Cardiac muscle cell (in vitro differentiated cells and primary cell): ENCODE data around the gene RABGGTA. TPM values are rescaled to one million over a fixed set of nuclear protein-coding genes. Genes with fewer than 3 reads are reported as not detected.
A peak's percentile ranks its signal among the peaks of the same experiment; 100 is the strongest.

ENCODE experiments used
- DNase-seq, 2 donors: peaks; one replicate each; pipeline versions ENCODE4 v3.0.0 to v3.0.0-alpha.2; 2010 to 2017; ENCODE audit warnings: low read depth in 1 of 2, low spot score in 1 of 2
- H3K27ac ChIP-seq: fragments of 200-600 bp; sonication (generic); 2 replicates; pipeline ENCODE4 v1.5.1; 2016
- H3K27me3 ChIP-seq: fragments of 200-600 bp; sonication (generic); 2 replicates; pipeline ENCODE4 v1.6.0; 2016; ENCODE audit warnings: control low read depth
- H3K36me3 ChIP-seq: fragments of 200-600 bp; sonication (generic); 2 replicates; pipeline ENCODE4 v1.5.1; 2016; ENCODE audit warnings: control low read depth
- H3K4me1 ChIP-seq: fragments of 200-600 bp; sonication (generic); 2 replicates; pipeline ENCODE4 v1.8.1; 2017; ENCODE audit warnings: low read depth, mild to moderate bottlenecking, mixed run types
- H3K4me3 ChIP-seq: fragments of 200-600 bp; sonication (generic); 2 replicates; pipeline ENCODE4 v1.5.1; 2016; ENCODE audit warnings: mild to moderate bottlenecking
- H3K9me3 ChIP-seq: fragments of 200-600 bp; sonication (generic); 2 replicates; pipeline ENCODE4 v1.5.1; 2017; ENCODE audit warnings: low read depth, mild to moderate bottlenecking, control low read depth
- polyA plus RNA-seq: library from polyadenylated mRNA; unstranded; fragments of >200 nt; fragmentation: Nextera tagmentation; extraction: Ambion mirVana; gene quantifications from 2 replicates; pipeline ENCODE4 v1.2.1, GENCODE V29; 2016
- total RNA-seq: library from RNA; depleted of rRNA; stranded (reverse); fragments of >200 nt; gene quantifications from 2 replicates; pipeline ENCODE4 v1.2.3, GENCODE V29; 2016
- TF ChIP-seq, protein P1 (sequence below): IDR thresholded peaks from 2 replicates; pipeline ENCODE4 v1.5.1; 2012; ENCODE audit warnings: low read depth, mild to moderate bottlenecking, low read length

Gene RABGGTA
- total and polyA plus RNA-seq, 2 experiments from 2014 or later: 39.6 to 43.7 TPM

DNA sequence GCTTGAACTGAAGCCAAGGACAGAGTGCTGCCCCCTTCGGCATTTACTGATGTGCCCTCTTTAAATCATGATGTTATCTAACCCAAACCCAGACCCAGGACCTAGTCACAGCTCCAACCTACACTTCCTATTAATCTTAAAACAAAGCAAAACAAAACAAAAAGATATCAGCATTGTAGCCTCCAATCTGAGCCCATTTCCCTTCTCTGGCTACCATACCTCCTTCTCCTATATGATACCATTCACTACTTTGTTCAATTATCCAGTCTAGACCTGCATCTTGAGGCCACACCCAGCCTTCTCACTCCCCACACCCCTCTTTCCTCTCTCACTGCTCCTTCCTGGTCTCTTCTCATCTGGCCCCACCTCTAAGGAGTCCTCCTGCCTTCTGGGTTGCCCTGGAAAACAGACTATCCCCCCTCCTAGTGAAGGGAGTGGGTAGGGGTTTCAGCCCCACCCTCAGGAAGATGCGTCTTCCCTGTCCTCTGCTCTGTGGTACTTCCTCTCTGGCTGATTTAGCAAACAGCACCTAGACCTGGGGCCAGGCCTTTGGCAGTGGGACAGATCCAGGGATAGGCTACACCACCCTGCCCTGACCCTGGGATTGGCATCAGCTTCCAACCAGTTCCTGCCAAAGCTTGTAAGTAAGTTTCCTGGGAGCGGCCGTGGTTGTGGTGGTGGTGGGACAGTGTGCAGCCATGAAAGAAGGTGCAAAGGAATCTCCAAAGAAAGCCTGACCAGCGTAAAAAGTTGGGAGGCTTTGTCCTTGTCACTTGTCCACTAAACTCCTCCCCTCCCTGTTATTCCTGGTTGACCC, 43.2 kb upstream of the RABGGTA start:
- Histone ChIP-seq H3K27me3 (no peaks in the 10 kb centered on the region), H3K4me1 (no peaks in the 10 kb centered on the region), H3K9me3 (no peaks in the 10 kb centered on the region), H3K27ac (no peak overlapping the region), H3K36me3 (no peaks in the 10 kb centered on the region), H3K4me3 (no peak overlapping the region)
- TF ChIP-seq, protein P1, sequence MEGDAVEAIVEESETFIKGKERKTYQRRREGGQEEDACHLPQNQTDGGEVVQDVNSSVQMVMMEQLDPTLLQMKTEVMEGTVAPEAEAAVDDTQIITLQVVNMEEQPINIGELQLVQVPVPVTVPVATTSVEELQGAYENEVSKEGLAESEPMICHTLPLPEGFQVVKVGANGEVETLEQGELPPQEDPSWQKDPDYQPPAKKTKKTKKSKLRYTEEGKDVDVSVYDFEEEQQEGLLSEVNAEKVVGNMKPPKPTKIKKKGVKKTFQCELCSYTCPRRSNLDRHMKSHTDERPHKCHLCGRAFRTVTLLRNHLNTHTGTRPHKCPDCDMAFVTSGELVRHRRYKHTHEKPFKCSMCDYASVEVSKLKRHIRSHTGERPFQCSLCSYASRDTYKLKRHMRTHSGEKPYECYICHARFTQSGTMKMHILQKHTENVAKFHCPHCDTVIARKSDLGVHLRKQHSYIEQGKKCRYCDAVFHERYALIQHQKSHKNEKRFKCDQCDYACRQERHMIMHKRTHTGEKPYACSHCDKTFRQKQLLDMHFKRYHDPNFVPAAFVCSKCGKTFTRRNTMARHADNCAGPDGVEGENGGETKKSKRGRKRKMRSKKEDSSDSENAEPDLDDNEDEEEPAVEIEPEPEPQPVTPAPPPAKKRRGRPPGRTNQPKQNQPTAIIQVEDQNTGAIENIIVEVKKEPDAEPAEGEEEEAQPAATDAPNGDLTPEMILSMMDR: no peak
- DNase-seq: no peak

DNA sequence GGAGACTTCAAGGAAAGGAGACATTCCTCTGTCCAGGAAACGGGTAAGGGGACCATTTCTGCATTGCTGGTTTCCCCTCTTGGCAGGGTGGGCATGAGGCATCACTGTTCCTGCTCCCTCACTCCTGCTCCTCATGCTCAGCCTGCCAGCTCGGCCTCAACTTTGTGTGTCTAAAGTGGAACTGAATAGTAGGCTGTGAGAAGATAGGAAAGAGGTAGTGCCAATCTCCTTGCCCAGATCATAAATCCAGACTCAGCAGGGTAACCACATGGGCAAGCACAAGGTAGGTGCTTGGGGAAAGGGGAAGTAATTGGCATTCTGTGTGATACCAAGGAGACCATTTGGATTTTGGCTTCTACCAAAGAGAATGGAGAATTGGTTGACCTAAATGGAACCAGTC, 42.5 kb upstream of the RABGGTA start:
- H3K4me1 ChIP-seq: no peaks in the 10 kb centered on the region
- H3K27ac ChIP-seq: no peak overlapping the region
- no peak for DNase-seq
- no peaks in the 10 kb centered on the region for H3K36me3 ChIP-seq
- H3K9me3 ChIP-seq: no peaks in the 10 kb centered on the region
- no peak overlapping the region for H3K4me3 ChIP-seq
- TF ChIP-seq, protein P1: no peak
- H3K27me3 ChIP-seq: no peaks in the 10 kb centered on the region

DNA sequence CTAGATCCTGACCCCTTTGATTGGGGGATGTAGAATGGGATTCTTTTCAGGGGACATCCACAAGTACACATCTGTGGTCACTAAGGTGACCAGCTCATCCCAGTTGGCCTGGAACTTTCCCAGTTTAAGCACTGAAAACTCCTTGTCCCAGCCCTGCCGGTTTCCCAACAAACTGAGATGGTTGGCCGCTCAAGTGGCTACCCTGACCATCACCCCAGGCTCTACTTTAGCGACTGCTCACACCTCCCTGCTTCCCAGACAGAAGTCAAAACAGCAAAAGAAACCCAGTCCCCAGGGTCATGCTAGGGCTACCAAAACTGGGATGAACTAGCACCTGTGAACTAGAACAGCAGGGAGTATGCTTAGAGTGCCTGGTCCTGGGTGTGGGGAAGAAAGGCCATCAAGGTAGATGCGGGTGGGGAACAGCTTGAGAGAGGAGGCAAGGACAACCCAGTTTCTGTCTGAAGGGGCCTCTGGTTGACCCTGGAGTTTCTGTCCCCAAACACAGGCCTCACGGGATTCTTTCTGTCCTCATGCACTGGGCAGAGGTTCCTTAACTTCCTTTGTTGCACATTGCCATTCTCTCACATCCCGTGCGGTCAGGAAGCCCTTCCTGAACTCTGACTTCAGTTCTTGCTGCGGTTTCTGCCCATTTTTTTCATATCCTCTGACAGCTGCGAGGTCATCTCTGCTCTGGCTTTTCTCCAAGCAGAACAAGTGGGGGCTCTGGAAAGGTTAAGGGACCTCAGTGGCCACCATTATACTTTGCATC, 41.5 kb upstream of the RABGGTA start:
- Histone ChIP-seq H3K27me3 (no peaks in the 10 kb centered on the region), H3K4me3 (no peak overlapping the region), H3K36me3 (no peaks in the 10 kb centered on the region), H3K27ac (no peak overlapping the region), H3K4me1 (no peaks in the 10 kb centered on the region), H3K9me3 (no peaks in the 10 kb centered on the region)
- TF ChIP-seq, protein P1: no peak
- DNase-seq: peak in 1 of 2 donors; percentile 49

DNA sequence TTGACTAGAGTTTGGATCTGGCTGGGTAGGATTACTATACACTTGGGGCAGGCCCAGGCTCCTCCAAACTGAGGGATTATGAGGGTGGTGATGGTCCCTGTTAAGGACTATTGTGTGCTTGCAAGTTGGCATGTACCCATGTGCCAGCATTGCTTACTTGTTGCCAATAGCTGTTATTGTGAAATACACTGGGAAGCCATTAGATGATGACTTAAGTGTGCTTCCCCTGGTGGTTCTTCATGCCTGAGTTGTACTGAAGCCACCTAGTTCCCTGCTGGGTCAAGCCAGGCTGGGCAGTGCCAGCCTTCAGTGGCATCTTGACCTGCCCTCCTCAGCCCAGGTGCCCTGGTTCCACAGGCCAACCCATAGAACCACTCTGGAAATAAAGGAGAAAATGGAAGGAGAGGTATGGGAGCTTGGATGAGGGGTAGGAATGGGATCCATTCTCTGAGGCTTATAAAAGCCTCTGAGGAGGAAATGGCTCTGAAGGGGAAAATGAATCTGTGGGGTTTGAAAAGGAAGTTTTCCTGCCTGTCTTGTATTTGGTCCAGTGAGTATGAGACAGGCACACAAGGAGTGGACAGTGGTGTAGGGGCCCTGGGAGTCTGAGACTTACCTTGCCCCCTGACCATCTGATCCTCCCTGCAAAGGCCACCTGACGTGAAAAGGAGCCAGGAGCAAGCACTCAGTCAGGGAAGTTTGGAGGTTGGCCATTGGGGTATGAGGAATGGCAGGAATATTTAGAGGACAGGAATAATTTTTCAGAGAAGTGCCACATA, 40.6 kb upstream of the RABGGTA start:
- no peaks in the 10 kb centered on the region for H3K36me3 ChIP-seq
- no peak overlapping the region for H3K27ac ChIP-seq
- DNase-seq: peak in 1 of 2 donors; percentile 23
- H3K4me3 ChIP-seq: no peak overlapping the region
- no peaks in the 10 kb centered on the region for H3K9me3 ChIP-seq
- no peaks in the 10 kb centered on the region for H3K27me3 ChIP-seq
- no peaks in the 10 kb centered on the region for H3K4me1 ChIP-seq
- TF ChIP-seq, protein P1: no peak

DNA sequence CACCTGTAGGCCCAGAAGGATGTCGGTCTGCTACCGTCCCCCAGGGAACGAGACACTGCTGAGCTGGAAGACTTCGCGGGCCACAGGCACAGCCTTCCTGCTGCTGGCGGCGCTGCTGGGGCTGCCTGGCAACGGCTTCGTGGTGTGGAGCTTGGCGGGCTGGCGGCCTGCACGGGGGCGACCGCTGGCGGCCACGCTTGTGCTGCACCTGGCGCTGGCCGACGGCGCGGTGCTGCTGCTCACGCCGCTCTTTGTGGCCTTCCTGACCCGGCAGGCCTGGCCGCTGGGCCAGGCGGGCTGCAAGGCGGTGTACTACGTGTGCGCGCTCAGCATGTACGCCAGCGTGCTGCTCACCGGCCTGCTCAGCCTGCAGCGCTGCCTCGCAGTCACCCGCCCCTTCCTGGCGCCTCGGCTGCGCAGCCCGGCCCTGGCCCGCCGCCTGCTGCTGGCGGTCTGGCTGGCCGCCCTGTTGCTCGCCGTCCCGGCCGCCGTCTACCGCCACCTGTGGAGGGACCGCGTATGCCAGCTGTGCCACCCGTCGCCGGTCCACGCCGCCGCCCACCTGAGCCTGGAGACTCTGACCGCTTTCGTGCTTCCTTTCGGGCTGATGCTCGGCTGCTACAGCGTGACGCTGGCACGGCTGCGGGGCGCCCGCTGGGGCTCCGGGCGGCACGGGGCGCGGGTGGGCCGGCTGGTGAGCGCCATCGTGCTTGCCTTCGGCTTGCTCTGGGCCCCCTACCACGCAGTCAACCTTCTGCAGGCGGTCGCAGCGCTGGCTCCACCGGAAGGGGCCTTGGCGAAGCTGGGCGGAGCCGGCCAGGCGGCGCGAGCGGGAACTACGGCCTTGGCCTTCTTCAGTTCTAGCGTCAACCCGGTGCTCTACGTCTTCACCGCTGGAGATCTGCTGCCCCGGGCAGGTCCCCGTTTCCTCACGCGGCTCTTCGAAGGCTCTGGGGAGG, 39.5 kb upstream of the RABGGTA start, which contains the start of gene LTB4R:
Gene LTB4R, plus strand, starts transcription at position 857 of the 959 bp plus-strand sequence. CDS start 4,150 bp downstream, outside the sequence.
- H3K27me3 ChIP-seq: no peaks in the 10 kb centered on the region
- no peaks in the 10 kb centered on the region for H3K36me3 ChIP-seq
- DNase-seq: peak in 1 of 2 donors; percentile 88
- TF ChIP-seq, protein P1: peak; percentile 28
- H3K27ac ChIP-seq: no peak within 1 kb of the TSS
- H3K4me3 ChIP-seq: no peak within 1 kb of the TSS
- no peaks in the 10 kb centered on the region for H3K9me3 ChIP-seq
- H3K4me1 ChIP-seq: no peaks in the 10 kb centered on the region
